GM21528 (cell line): ENCODE data around the gene CD19.
A peak's percentile ranks its signal among the peaks of the same experiment; 100 is the strongest.
"Not testable (repeated sequence)": the region's sequence is repeated elsewhere in the genome, so short reads cannot be mapped to it uniquely, and the experiment has no call there.

Experiments
- ATAC-seq: cut with Tn5 transposase; IDR thresholded peaks from one replicate; pipeline ENCODE4 v1.9.1; 2021; ENCODE audit warnings: mild to moderate bottlenecking, moderate library complexity; ENCODE audit not compliant: unreplicated experiment, low FRiP score

Gene CD19

DNA sequence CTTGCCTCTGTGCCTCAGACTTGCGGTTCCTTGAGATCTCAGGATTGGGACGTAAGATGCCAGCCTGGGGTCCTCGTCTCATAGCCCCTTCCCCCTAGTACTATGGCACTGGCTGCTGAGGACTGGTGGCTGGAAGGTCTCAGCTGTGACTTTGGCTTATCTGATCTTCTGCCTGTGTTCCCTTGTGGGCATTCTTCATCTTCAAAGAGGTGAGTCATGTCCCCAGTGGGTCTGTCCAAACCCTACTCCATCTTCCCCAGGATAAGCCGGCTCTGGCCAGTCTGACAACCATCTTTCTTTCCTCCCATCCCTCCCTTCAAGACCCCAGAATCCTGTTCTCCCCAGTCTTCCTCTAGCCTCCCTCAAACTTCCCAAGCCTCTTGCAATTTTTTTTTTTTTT lies 3.6 kb downstream of the CD19 start:
- ATAC-seq = no peak

- no peak for ATAC-seq
Measured at GRCh38 chr16:28935924-28936783, 4.4 kb downstream of the CD19 start.

GRCh38 chr16:28936784-28937155 lies 5.0 kb downstream of the CD19 start:
- ATAC-seq = no peak

GRCh38 chr16:28937222-28937876 lies 5.6 kb downstream of the CD19 start:
- no peak for ATAC-seq

DNA sequence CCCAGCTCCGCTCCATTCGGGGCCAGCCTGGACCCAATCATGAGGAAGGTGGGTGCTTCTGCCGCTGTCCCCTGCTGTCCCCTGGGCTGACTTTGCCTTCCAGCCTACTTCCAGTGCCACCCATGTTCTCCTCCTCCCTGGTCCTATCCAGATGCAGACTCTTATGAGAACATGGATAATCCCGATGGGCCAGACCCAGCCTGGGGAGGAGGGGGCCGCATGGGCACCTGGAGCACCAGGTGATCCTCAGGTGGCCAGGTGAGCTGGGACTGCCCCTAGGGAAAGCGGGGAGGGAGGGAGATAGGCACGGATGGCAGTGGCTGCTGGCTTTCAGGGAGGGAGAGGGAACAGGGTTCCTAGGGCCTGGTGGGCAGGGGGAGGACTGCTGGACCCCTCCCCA lies 7.0 kb downstream of the CD19 start:
- ATAC-seq = no peak

DNA sequence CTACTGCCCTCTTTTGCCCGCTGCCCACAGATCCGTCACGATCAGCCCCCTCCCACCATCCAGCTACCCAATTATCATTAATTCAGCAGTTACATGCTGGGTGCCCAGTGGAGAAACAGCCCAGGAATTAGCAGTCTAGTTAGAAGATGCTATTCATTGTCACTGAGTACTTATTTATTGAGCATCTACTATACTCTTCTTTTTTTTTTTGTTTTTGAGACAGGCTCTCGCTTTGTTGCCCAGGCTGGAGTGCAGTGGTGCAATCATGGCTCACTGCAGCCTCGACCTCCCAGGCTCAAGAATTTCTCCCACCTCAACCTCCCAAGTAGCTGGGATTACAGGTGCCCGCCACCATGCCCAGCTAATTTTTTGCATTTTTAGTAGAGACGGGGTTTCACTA lies 8.1 kb downstream of the CD19 start:
- not testable (repeated sequence) for ATAC-seq

- no peak for ATAC-seq
Measured at GRCh38 chr16:28943281-28943680, 11.5 kb downstream of the CD19 start.

GRCh38 chr16:28946681-28947080 lies 14.9 kb downstream of the CD19 start:
- ATAC-seq = no peak

DNA sequence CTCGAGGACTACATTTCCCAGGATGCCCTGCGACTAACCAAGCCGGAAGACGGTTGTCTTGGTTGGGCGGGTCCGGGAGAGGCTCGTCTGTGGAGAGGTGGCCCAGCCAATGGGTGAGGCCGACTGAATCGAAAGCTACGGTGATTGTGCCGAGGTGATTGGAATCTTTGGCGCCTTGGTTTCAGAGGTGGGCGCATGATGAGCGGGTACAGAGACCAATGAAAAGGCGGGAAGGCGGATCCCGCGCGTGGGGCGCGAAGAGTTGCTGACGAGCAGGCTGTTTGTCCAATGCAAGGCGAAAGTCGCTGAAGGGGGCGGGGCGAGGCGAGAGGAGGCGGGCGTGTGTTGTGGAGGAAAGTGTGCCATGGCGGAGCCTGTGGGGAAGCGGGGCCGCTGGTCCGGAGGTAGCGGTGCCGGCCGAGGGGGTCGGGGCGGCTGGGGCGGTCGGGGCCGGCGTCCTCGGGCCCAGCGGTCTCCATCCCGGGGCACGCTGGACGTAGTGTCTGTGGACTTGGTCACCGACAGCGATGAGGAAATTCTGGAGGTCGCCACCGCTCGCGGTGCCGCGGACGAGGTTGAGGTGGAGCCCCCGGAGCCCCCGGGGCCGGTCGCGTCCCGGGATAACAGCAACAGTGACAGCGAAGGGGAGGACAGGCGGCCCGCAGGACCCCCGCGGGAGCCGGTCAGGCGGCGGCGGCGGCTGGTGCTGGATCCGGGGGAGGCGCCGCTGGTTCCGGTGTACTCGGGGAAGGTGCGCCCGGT lies 19.1 kb downstream of the CD19 start, which contains the start of gene NFATC2IP:
TSS of gene NFATC2IP (plus strand) at position 290 of the 762 bp plus-strand sequence. CDS start at position 365, 75 bp downstream.
- peak; percentile 95 for ATAC-seq

- no peak for ATAC-seq
Measured at GRCh38 chr16:28951410-28951943, 19.7 kb downstream of the CD19 start.

GRCh38 chr16:28958216-28958615 lies 26.4 kb downstream of the CD19 start:
- no peak for ATAC-seq

GRCh38 chr16:28958836-28959235 lies 27.1 kb downstream of the CD19 start:
- no peak for ATAC-seq

- no peak for ATAC-seq
Measured at GRCh38 chr16:28964072-28964471, 32.3 kb downstream of the CD19 start.

- ATAC-seq = no peak
Measured at GRCh38 chr16:28964496-28964895, 32.7 kb downstream of the CD19 start.

DNA sequence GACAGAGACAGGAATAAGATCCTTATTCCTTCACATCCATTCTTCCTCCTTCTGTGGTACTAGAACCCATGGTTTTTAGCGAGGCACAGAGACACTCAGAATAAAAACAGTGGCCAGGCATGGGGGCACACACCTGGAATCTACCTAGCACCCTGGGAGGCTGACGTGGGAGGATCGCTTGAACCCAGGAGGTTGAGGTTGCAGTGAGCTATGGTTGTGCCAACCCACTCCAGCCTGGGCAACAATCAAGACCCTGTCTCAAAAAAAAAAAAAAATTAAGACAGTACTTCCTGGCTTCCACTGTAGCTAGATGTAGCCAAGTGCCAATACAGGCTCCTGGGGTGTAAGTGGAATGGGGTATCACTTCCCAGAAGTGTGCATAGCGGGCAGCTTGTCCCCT lies 35.4 kb downstream of the CD19 start:
- ATAC-seq = no peak

DNA sequence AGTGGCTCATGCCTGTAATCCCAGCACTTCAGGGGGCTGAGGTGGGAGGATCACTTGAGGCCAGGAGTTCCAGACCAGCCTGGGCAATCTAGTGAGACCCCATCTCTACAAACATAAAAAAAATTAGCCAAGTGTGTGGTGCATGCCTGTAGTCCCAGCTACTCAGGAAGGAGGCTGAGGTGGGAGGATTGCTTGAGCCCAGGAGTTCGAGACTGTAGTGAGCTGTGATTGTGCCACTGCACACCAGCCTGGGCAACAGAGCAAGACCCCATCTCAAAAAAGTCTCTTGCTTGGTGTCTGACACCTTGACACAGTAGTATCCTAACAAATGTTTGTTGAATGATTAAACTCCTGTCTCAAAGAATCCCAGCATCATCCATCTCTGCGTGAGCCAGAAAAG lies 37.9 kb downstream of the CD19 start:
- not testable (repeated sequence) for ATAC-seq

DNA sequence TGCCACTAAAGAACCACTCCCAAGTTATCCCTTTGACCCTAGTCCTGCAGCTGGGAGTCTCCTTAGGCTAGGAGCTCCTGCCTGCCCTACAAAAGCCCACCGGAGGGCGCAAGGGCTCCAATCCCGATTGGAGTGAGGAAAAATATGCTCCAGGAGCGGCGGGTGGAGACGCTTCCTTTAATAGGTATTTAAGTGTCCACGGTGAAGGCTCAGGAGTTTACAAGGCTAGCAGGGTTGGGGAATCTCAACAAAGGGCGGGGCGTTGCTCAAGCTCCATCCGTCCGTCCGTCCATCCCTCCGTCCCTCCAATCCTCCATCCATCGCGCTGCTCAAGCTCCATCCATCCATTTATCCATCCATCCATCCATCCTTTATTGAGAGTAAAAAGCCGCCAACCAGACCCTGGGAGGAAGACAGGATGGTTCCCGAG lies 42.3 kb downstream of the CD19 start:
- peak; percentile 16 for ATAC-seq

DNA sequence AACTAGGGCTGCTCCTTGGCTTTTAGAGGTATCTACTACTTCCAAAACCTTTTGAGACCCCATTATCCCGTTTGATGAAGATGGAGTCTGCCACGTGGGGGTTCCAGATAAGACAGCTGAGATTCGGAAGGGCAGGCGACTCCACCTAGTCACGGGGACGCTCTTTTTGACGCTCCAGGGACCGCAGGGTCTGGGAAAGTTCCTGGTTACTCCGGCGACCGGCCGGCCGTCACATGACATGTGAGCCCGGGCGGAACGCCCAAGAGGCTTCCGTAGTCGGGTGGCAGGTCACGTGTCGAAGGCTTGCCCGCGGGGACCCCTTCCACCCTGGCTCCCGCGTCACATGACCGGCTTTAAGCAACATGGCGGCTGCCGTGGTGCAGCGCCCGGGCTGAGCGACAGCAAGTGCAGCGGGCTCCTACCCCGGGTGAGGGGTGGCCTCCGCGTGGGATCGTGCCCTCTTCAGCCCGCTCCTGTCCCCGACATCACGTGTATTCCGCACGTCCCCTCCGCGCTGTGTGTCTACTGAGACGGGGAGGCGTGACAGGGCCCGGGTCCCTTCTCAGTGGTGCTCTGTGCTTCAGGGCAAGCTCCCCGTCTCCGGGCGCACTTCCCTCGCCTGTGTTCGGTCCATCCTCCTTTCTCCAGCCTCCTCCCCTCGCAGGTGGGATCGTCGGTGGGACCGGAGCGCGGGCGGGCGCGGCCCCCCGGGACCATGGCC lies 42.8 kb downstream of the CD19 start, which contains the start of gene SPNS1:
TSS of gene SPNS1 (plus strand) at position 342 of the 721 bp plus-strand sequence. CDS start at position 716, 374 bp downstream.
- peak; percentile 72 for ATAC-seq

GRCh38 chr16:28975158-28975599 lies 43.4 kb downstream of the CD19 start:
- ATAC-seq = peak; percentile 15
